Inferior parietal cortex (tissue), 1 donor: Measurements from ENCODE around the gene ZNF17.
"Not testable (repeated sequence)": the region's sequence is repeated elsewhere in the genome, so short reads cannot be mapped to it uniquely, and the experiment has no call there.

Experiments used
- DNase-seq: peaks from one replicate; pipeline ENCODE4 v3.0.0-alpha.2; 2016; ENCODE audit errors: extremely low spot score

The ZNF17 gene

GRCh38 chr19:57410877-57411671 lies at the start of gene ZNF17:
Gene ZNF17, plus strand, starts transcription at chr19:57411161. Its CDS starts 2,455 bp downstream, at chr19:57413616.
- peak; percentile 97 for DNase-seq

GRCh38 chr19:57362419-57362818 lies 48.5 kb upstream of the ZNF17 start:
- DNase-seq, result no peak

- peak; percentile 98 for DNase-seq
Measured at GRCh38 chr19:57362997-57363687, 47.8 kb upstream of the ZNF17 start, which contains the start of the genes TRAPPC2B and ZNF547. Gene TRAPPC2B, plus strand, starts transcription at chr19:57363551. Its CDS starts 1,283 bp downstream, at chr19:57364834. Gene ZNF547, plus strand, starts transcription at chr19:57363551. Its CDS starts 5,005 bp downstream, at chr19:57368556.

- no peak for DNase-seq
Measured at GRCh38 chr19:57363688-57364181, 47.2 kb upstream of the ZNF17 start.

- DNase-seq, result no peak
Measured at GRCh38 chr19:57366776-57367175, 44.2 kb upstream of the ZNF17 start.

- DNase-seq, result no peak
Measured at GRCh38 chr19:57374179-57374578, 36.8 kb upstream of the ZNF17 start.

- not testable (repeated sequence) for DNase-seq
Measured at GRCh38 chr19:57374647-57375046, 36.3 kb upstream of the ZNF17 start.

GRCh38 chr19:57376151-57376550 lies 34.8 kb upstream of the ZNF17 start:
- no peak for DNase-seq

- no peak for DNase-seq
Measured at GRCh38 chr19:57377498-57378146, 33.3 kb upstream of the ZNF17 start.

GRCh38 chr19:57380923-57381322 lies 30.0 kb upstream of the ZNF17 start:
- no peak for DNase-seq

GRCh38 chr19:57382806-57383488 lies 28.0 kb upstream of the ZNF17 start:
- no peak for DNase-seq

- no peak for DNase-seq
Measured at GRCh38 chr19:57389194-57389729, 21.7 kb upstream of the ZNF17 start.

- peak; percentile 99 for DNase-seq
Measured at GRCh38 chr19:57389730-57390598, 21.0 kb upstream of the ZNF17 start, which contains the start of gene ZNF548. Gene ZNF548, plus strand, starts transcription at chr19:57389854. Its CDS starts 246 bp downstream, at chr19:57390100.

- DNase-seq, result no peak
Measured at GRCh38 chr19:57395710-57396109, 15.3 kb upstream of the ZNF17 start.

GRCh38 chr19:57398868-57399267 lies 12.1 kb upstream of the ZNF17 start:
- DNase-seq, result no peak

GRCh38 chr19:57403737-57404563 lies 7.0 kb upstream of the ZNF17 start:
- DNase-seq, result no peak

GRCh38 chr19:57406516-57407123 lies 4.3 kb upstream of the ZNF17 start:
- DNase-seq, result peak; percentile 14

- no peak for DNase-seq
Measured at GRCh38 chr19:57419439-57419838, 8.5 kb downstream of the ZNF17 start.

GRCh38 chr19:57421037-57421436 lies 10.1 kb downstream of the ZNF17 start:
- no peak for DNase-seq
